MCF 10A (cell line): ENCODE data around the gene KCNG2. TPM values are rescaled to one million over a fixed set of nuclear protein-coding genes. Genes with fewer than 3 reads are reported as not detected.

Source experiments
- BruUV-seq: library from RNA; stranded (reverse); fragments of 400-500 nt; replicated peaks from 2 replicates; lab custom pipeline; 2021; lab: Mats Ljungman, UMichigan
- CTCF ChIA-PET: fragments of 300-600 bp; sonication (Branson Sonifier 250); formaldehyde crosslinking; extraction: SDS; loops from one replicate; lab custom pipeline; 2021; ENCODE audit warnings: antibody characterized with exemption, inconsistent platforms; lab: Yijun Ruan, JAX
- POLR2A ChIA-PET: fragments of 300-600, 350-650 bp; sonication (Branson Sonifier 250); formaldehyde crosslinking; extraction: SDS; loops from one replicate; lab custom pipeline; 2020; ENCODE audit warnings: antibody characterized with exemption, inconsistent platforms; lab: Yijun Ruan, JAX
- DNase-seq: peaks from one replicate; pipeline ENCODE4 v3.0.0-alpha.2; 2018; ENCODE audit not compliant: unreplicated experiment
- H3K27ac Mint-ChIP-seq: one replicate; pipeline ENCODE4 v1.8.0; 2022; ENCODE audit warnings: mild to moderate bottlenecking, low read depth, mixed read lengths; ENCODE audit not compliant: unreplicated experiment
- H3K27me3 Mint-ChIP-seq: one replicate; pipeline ENCODE4 v1.8.0; 2022; ENCODE audit warnings: mixed read lengths; ENCODE audit not compliant: insufficient read depth, unreplicated experiment
- H3K36me3 Mint-ChIP-seq: one replicate; pipeline ENCODE4 v1.8.0; 2022; ENCODE audit warnings: mild to moderate bottlenecking, moderate library complexity, mixed read lengths; ENCODE audit not compliant: insufficient read depth, unreplicated experiment
- H3K4me1 Mint-ChIP-seq: one replicate; pipeline ENCODE4 v1.8.0; 2022; ENCODE audit warnings: mixed read lengths; ENCODE audit not compliant: insufficient read depth, unreplicated experiment
- H3K4me3 Mint-ChIP-seq: one replicate; pipeline ENCODE4 v1.8.0; 2022; ENCODE audit warnings: mild to moderate bottlenecking, moderate library complexity, mixed read lengths; ENCODE audit not compliant: unreplicated experiment
- H3K9me3 Mint-ChIP-seq: one replicate; pipeline ENCODE4 v1.8.0; 2022; ENCODE audit warnings: mixed read lengths; ENCODE audit not compliant: unreplicated experiment
- CTCF ChIP-seq: fragments of 200-600 bp; IDR thresholded peaks from one replicate; pipeline ENCODE4 v1.8.0; 2022; ENCODE audit warnings: antibody characterized with exemption, mild to moderate bottlenecking; ENCODE audit not compliant: unreplicated experiment
- intact Hi-C: fragments of 100-400 bp; cut with micrococcal nuclease; formaldehyde crosslinking; loops from 2 replicates; pipeline ENCODE4 v1.14.1; 2022
- total RNA-seq: library from RNA; stranded (reverse); gene quantifications from 2 replicates; pipeline ENCODE4 v1.2.3, GENCODE V29; 2022

KCNG2 gene
- total RNA-seq, 1 experiment from 2014 or later = not detected

GRCh38 chr18:79853993-79854364, 56.2 kb downstream of the KCNG2 start:
- Mint-ChIP-seq H3K9me3 (peaks cover 7% of the 10 kb centered on the region), H3K27ac (no peak overlapping the region), H3K27me3 (peaks cover 6% of the 10 kb centered on the region), H3K4me3 (no peak overlapping the region), H3K4me1 (no peaks in the 10 kb centered on the region), H3K36me3 (no peaks in the 10 kb centered on the region)
- CTCF ChIA-PET = no interaction called here
- intact Hi-C loops = no loop called here
- BruUV-seq = no TSS peak
- TF ChIP-seq CTCF = no peak
- POLR2A ChIA-PET = no interaction called here
- DNase-seq = no peak

GRCh38 chr18:79855147-79855933, 57.6 kb downstream of the KCNG2 start:
- H3K27me3 Mint-ChIP-seq = peaks cover 17% of the 10 kb centered on the region
- no peak overlapping the region for H3K4me3 Mint-ChIP-seq
- intact Hi-C loops = no loop called here
- no peaks in the 10 kb centered on the region for H3K36me3 Mint-ChIP-seq
- POLR2A ChIA-PET = no interaction called here
- BruUV-seq = no TSS peak
- no peaks in the 10 kb centered on the region for H3K4me1 Mint-ChIP-seq
- CTCF ChIA-PET = interaction anchor here (0.7 kb wide), 1 partner anchor 12 kb away, joined by 3 read pairs; no protein-coding TSS in a partner anchor
- H3K27ac Mint-ChIP-seq = no peak overlapping the region
- H3K9me3 Mint-ChIP-seq = peaks cover 7% of the 10 kb centered on the region
- no peak for DNase-seq
- no peak for TF ChIP-seq CTCF

- TF ChIP-seq CTCF = no peak
- CTCF ChIA-PET = interaction anchor here (0.7 to 1.0 kb wide), 2 partner anchors 8 to 13 kb away, joined by 3 to 6 read pairs; no protein-coding TSS in a partner anchor
- no peak overlapping the region for H3K27ac Mint-ChIP-seq
- intact Hi-C loops = no loop called here
- BruUV-seq = no TSS peak
- no peak overlapping the region for H3K4me3 Mint-ChIP-seq
- peaks cover 7% of the 10 kb centered on the region for H3K9me3 Mint-ChIP-seq
- no peaks in the 10 kb centered on the region for H3K36me3 Mint-ChIP-seq
- no peak for DNase-seq
- H3K27me3 Mint-ChIP-seq = peaks cover 24% of the 10 kb centered on the region
- POLR2A ChIA-PET = no interaction called here
- no peaks in the 10 kb centered on the region for H3K4me1 Mint-ChIP-seq
Observed at GRCh38 chr18:79856119-79857007, 58.6 kb downstream of the KCNG2 start.
